ENCODE data around the gene TTC21B.

The TTC21B gene

DNA sequence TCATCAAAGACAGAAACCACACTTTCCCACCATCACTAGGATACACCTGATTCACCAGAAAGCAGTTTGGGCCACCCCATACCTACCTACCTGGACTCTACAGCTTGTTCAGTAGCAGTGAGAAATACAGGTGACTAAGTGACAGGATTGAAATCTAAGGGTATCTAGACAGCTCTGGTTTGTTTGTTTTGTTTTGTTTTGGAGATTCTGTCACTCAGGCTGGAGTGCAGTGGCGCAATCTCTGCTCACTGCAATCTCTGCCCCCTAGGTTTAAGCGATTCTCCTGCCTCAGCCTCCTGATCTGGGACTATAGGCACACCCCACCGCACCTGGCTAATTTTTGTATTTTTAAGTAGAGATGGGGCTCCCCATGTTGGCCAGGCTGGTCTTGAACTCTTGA lies 3.1 kb downstream of the TTC21B start:
- Histone ChIP-seq H3K79me2 (ENCODE audit: insufficient read depth, low read length) (no peaks in the 10 kb centered on the region; the same call in 1 of the 2 replicates), H3K27me3 (ENCODE audit: low read length) (no peaks in the 10 kb centered on the region), H3K9me3 (ENCODE audit: insufficient read depth, low read length) (no peaks in the 10 kb centered on the region), H3F3A (ENCODE audit: insufficient read depth) (peaks cover 6% of the 10 kb centered on the region; the same call in 1 of the 2 replicates), H4K20me1 (ENCODE audit: low read depth, low read length) (no peaks in the 10 kb centered on the region), H3K9me2 (replicated peaks; ENCODE audit: insufficient read depth, low read length) (no peaks in the 10 kb centered on the region), H3K4me3 (ENCODE audit: insufficient read depth, low read length, poor library complexity, severe bottlenecking) (no peak overlapping the region), H3K9ac (ENCODE audit: low read length) (no peak overlapping the region), H3K27ac (ENCODE audit: low read depth, low read length) (no peak overlapping the region), H3K4me2 (ENCODE audit: low read depth, low read length, poor library complexity, severe bottlenecking) (no peak overlapping the region), H3K36me3 (ENCODE audit: low read length) (peaks cover 12% of the 10 kb centered on the region; the same call in 1 of the 2 replicates), H2AFZ (ENCODE audit: low read depth, low read length, severe bottlenecking) (no peak overlapping the region)
- no peak for TF ChIP-seq EZH2phosphoT487 (conservative IDR thresholded peaks at IDR 0.05; ENCODE audit: low read length)
- TF ChIP-seq, protein P1, sequence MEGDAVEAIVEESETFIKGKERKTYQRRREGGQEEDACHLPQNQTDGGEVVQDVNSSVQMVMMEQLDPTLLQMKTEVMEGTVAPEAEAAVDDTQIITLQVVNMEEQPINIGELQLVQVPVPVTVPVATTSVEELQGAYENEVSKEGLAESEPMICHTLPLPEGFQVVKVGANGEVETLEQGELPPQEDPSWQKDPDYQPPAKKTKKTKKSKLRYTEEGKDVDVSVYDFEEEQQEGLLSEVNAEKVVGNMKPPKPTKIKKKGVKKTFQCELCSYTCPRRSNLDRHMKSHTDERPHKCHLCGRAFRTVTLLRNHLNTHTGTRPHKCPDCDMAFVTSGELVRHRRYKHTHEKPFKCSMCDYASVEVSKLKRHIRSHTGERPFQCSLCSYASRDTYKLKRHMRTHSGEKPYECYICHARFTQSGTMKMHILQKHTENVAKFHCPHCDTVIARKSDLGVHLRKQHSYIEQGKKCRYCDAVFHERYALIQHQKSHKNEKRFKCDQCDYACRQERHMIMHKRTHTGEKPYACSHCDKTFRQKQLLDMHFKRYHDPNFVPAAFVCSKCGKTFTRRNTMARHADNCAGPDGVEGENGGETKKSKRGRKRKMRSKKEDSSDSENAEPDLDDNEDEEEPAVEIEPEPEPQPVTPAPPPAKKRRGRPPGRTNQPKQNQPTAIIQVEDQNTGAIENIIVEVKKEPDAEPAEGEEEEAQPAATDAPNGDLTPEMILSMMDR (IDR thresholded peaks at IDR 0.05; ENCODE audit: insufficient read depth, low read length, poor library complexity, severe bottlenecking), result no peak

DNA sequence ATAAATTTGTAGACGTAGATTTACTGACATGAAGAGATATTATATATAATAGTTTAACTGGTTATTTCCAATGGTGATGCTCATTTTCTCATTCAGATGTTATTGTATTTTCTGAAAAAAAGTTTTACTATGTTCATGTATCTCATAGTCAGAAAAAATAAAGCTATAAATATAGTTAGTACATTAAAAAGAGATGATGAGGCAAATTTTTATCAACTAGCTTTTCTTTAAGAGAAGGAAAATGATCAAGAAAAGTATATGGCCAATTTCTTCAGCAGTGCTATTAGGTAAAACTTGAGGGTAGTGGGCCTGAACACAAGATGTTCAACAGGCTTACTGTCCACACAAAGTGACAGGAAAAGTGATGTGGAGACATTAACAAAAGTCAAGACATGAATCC lies 11.7 kb downstream of the TTC21B start:
- TF ChIP-seq, protein P1 (IDR thresholded peaks at IDR 0.05; ENCODE audit: insufficient read depth, low read length, poor library complexity, severe bottlenecking), result no peak
- TF ChIP-seq EZH2phosphoT487 (conservative IDR thresholded peaks at IDR 0.05; ENCODE audit: low read length), result no peak
- no peaks in the 10 kb centered on the region for H3K79me2 ChIP-seq (ENCODE audit: insufficient read depth, low read length)
- no peak overlapping the region for H3K4me3 ChIP-seq (ENCODE audit: insufficient read depth, low read length, poor library complexity, severe bottlenecking)
- no peaks in the 10 kb centered on the region for H4K20me1 ChIP-seq (ENCODE audit: low read depth, low read length)
- H3F3A ChIP-seq (ENCODE audit: insufficient read depth), result no peaks in the 10 kb centered on the region
- no peaks in the 10 kb centered on the region for H3K27me3 ChIP-seq (ENCODE audit: low read length)
- H3K27ac ChIP-seq (ENCODE audit: low read depth, low read length), result no peak overlapping the region
- H3K9me2 ChIP-seq (replicated peaks; ENCODE audit: insufficient read depth, low read length), result no peaks in the 10 kb centered on the region
- no peak overlapping the region for H2AFZ ChIP-seq (ENCODE audit: low read depth, low read length, severe bottlenecking)
- no peak overlapping the region for H3K9ac ChIP-seq (ENCODE audit: low read length)
- no peaks in the 10 kb centered on the region for H3K9me3 ChIP-seq (ENCODE audit: insufficient read depth, low read length)
- H3K36me3 ChIP-seq (ENCODE audit: low read length), result 0 out of 2 replicates have a peak, but pooled peaks cover 5% of the 10 kb centered on the region
- no peak overlapping the region for H3K4me2 ChIP-seq (ENCODE audit: low read depth, low read length, poor library complexity, severe bottlenecking)

DNA sequence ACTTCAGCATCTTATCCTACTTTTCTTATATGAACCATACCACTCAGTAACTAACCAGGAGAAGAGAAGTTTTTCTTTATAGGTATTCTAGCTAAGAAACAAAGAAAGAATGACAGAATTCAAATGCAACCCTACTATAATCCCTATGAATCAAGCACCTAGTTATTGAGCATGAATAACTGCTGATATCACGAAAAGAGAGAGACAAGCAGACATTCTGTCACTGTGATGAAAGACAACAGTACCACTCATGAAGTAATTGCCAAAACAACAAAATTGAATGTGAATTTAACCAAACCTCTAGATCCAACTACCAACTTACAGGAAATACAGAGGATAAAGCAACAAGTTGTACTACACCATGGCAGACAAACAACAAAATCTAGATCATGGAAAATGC lies 15.3 kb downstream of the TTC21B start:
- Histone ChIP-seq H2AFZ (ENCODE audit: low read depth, low read length, severe bottlenecking) (no peak overlapping the region), H3K27ac (ENCODE audit: low read depth, low read length) (no peak overlapping the region), H3K79me2 (ENCODE audit: insufficient read depth, low read length) (no peaks in the 10 kb centered on the region), H4K20me1 (ENCODE audit: low read depth, low read length) (no peaks in the 10 kb centered on the region), H3K4me3 (ENCODE audit: insufficient read depth, low read length, poor library complexity, severe bottlenecking) (no peak overlapping the region), H3K9ac (ENCODE audit: low read length) (no peak overlapping the region), H3K36me3 (ENCODE audit: low read length) (0 out of 2 replicates have a peak, but pooled peaks cover 5% of the 10 kb centered on the region), H3K9me2 (replicated peaks; ENCODE audit: insufficient read depth, low read length) (no peaks in the 10 kb centered on the region), H3F3A (ENCODE audit: insufficient read depth) (no peaks in the 10 kb centered on the region), H3K27me3 (ENCODE audit: low read length) (no peaks in the 10 kb centered on the region), H3K9me3 (ENCODE audit: insufficient read depth, low read length) (no peaks in the 10 kb centered on the region), H3K4me2 (ENCODE audit: low read depth, low read length, poor library complexity, severe bottlenecking) (no peak overlapping the region)
- no peak for TF ChIP-seq EZH2phosphoT487 (conservative IDR thresholded peaks at IDR 0.05; ENCODE audit: low read length)
- TF ChIP-seq, protein P1 (IDR thresholded peaks at IDR 0.05; ENCODE audit: insufficient read depth, low read length, poor library complexity, severe bottlenecking), result no peak
